ENCODE measurements around the gene P2RY14.
A peak's percentile ranks its signal among the peaks of the same experiment; 100 is the strongest.

P2RY14 gene

GRCh38 chr3:151300539-151300938, 22.2 kb upstream of the P2RY14 start:
- DNase-seq (ENCODE audit: low spot score) = no peak

- no peak for DNase-seq (ENCODE audit: low spot score)
Observed at GRCh38 chr3:151299006-151299405, 20.7 kb upstream of the P2RY14 start.

- DNase-seq (ENCODE audit: low spot score) = no peak
Observed at GRCh38 chr3:151297429-151297828, 19.1 kb upstream of the P2RY14 start.

GRCh38 chr3:151296226-151296625, 17.9 kb upstream of the P2RY14 start:
- DNase-seq (ENCODE audit: low spot score) = no peak

- DNase-seq (ENCODE audit: low spot score) = no peak
Observed at GRCh38 chr3:151293127-151293526, 14.8 kb upstream of the P2RY14 start.

- peak; percentile 54 for DNase-seq (ENCODE audit: low spot score)
Observed at GRCh38 chr3:151290673-151291072, 12.3 kb upstream of the P2RY14 start.

- no peak for DNase-seq (ENCODE audit: low spot score)
Observed at GRCh38 chr3:151289445-151289844, 11.1 kb upstream of the P2RY14 start.

GRCh38 chr3:151285940-151286339, 7.6 kb upstream of the P2RY14 start:
- no peak for DNase-seq (ENCODE audit: low spot score)

DNA sequence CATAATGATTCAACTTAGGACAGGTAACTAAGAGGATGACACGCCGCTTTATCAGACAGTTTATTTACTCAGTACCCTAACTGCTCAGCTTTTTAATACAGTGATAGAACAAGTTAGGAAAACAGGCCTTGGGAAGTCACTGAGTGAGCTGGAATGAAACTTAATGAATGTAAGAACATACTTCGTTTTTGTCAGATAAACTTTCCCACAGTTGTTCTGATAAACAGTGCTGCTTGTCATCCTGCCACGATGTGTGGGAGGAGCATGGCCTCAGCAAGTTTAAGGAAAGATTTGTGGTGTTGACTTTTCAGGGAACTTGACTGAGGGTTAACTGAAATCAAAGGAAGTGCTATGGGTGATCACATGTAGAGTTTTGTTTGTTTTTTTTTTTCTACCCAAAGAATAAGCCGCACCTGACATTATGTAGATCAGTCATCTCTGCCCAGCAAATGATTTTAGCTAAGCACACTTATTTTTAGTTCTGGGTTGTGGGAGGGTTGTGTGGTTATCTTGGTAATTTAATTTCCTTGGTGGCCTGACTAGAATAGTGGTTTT, 5.6 kb upstream of the P2RY14 start:
- DNase-seq (ENCODE audit: low spot score) = no peak

DNA sequence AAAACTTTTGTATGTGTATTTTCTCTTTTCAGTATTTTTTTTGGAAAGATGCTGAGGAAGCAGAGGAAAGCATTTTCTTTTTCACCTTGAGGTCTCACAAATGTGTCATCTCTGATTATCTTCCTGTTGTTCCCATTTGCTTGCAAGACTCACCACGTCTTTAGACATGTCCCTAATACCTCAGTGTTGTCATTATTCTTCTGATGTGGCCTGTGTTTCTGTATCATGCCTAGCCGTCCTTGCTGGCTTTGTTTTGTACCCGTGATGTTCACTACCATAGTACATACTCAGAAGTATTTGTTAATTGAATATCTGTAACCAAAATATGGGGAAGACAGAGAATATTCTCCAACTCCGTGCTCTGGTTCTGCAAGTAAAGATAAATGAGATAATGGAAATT, 5.0 kb upstream of the P2RY14 start:
- no peak for DNase-seq (ENCODE audit: low spot score)

- DNase-seq (ENCODE audit: low spot score) = peak; percentile 93
Observed at GRCh38 chr3:151282921-151283320, 4.6 kb upstream of the P2RY14 start.

DNA sequence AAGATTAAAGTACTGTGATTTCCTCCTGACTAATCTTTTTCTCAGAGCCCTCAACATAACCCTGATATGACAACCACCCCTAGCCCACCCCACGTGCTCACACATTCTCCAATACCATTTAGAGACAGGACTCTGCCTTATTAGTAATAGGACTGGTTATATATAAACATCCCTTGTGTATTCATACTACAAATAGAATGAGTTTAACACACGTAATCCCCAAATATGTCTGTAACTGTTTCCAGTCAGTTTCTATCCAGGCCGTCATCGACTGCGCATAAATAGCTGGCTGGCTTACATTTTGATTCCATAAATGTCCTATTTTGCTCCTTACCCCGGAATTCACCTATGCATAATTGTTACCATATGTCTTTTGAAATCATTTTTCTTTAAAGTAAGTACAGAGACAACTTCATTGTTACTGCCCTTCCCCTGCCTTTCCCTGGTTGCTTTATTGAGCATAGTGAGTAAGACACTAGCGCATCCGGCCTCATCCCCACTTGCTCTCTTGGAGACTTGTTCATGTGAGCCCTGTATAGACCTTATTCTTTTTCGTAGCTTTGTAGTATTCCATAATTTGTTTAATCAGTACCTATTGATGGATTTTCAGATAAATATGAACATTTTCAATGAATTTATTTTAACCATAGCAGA, 3.5 kb upstream of the P2RY14 start:
- DNase-seq (ENCODE audit: low spot score) = no peak

GRCh38 chr3:151276687-151277042, 1.7 kb downstream of the P2RY14 start:
- DNase-seq (ENCODE audit: low spot score) = no peak

DNA sequence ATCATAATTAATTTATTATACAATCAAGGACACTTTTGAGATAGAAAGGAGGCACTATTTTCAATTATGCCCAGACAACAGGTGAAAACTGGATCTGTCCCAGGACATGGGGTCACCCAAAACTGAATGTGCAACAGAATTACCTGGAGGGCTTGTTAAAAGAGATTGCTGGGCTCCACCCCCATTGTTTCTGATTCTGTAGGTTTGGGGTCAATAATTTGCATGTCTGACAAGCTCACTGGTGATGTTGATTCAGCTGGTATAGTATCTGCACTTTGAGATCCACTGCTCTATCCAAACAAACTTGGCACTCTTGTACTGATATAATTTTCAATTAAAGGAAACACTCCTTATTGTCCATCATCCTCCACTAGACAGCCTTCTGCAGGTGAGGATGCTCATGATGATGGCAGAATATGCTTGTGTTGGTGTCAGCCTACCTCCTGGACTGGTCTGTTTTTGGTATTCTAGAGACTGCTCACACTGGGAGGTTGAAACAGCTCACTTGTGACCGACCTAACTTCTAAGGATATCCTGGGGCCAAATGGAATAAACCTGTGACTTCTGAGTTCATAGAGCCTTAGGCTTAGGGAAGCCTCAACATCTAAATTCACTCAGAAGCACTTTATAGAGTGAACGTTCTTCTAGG, 2.2 kb downstream of the P2RY14 start:
- no peak for DNase-seq (ENCODE audit: low spot score)

GRCh38 chr3:151275091-151275490, 3.3 kb downstream of the P2RY14 start:
- no peak for DNase-seq (ENCODE audit: low spot score)

- DNase-seq (ENCODE audit: low spot score) = no peak
Observed at GRCh38 chr3:151269631-151270030, 8.7 kb downstream of the P2RY14 start.

- DNase-seq (ENCODE audit: low spot score) = no peak
Observed at GRCh38 chr3:151268267-151269235, 9.8 kb downstream of the P2RY14 start.

DNA sequence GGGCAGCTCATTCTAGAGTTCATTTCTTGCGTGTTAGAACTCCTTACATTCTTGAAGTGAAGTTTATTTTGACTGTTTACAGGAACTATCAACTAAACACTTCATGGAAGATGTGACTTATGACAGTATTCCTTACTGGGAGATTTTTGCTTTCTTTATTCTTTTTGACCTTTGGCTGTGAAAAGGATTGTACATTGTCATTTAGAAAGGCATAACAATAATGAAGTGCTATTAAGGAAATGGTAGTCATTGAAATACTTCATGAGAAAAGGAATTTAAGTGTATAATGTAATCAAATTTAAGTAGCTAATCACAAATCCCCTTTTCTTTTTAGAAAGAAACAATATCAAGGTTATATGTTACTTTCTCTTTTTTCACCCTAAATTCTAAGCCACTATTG, 11.3 kb downstream of the P2RY14 start:
- no peak for DNase-seq (ENCODE audit: low spot score)

GRCh38 chr3:151265866-151266265, 12.5 kb downstream of the P2RY14 start:
- DNase-seq (ENCODE audit: low spot score) = peak; percentile 67

DNA sequence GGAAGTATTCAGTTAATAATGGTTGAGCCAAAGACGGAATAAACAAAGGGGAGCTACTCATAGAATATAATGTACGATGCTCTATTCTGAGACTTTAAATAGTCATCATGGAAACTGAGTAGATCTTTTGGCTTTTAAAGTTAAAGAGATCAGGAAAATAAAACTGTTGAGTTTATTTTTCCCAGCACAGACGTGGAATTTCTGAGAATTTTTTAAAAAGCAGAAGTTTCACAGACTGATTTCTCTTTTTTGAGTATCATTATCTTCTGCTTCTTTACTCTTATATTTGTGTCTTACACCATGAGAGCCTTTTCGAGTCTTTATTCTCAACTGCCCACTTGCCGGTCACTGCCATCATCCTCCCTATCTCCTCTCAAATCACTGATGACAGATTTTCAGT, 13.2 kb downstream of the P2RY14 start:
- DNase-seq (ENCODE audit: low spot score) = no peak

DNA sequence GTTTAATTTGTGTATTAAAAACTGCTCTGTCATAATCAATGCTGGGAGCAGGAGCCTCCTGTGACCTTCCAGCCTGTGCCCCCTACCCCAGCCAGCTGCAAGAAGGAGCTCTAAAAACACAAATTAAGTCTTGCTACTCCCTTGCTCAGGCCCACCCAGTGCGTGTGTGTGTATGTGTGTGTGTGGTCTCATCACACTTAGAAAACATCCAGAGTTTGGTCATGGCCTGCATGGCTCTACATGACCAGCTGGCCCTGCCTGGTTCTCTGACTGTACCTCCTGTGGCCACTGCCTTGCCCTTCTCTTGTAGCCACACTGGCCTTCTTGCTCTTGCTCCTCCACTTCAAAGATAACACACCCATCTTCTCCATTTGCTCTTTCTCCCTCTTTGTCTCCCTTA, 13.7 kb downstream of the P2RY14 start:
- DNase-seq (ENCODE audit: low spot score) = no peak

DNA sequence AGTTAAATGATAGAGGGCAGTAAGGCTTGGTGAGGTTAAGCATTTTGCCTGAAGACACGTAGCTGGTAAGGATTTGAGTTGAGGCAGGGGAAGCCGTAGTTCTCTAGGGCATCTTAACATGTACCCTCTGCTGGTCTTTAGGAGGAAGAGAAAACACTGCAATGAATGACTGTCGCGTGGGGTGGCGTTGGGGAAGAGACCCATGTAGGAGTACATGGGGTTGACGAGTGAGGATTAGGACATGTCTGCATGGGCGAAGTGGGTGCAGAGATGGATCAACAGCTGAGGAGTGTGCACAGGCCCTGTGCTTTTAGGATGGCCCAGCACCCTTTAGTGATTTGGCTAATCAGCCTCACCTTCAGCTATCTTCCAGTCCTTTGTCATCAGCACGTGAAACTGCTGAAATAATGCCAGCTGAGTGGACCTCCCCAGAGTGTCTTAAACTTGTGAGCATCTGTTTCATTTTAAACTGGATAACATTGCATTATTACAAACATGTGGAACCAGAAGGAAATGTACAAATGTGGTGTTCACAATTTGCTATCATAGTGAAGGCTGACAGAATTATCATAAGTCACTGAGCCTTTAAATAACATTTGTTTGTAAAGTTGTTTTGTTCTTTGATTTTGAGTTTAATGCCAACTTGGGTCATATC, 15.3 kb downstream of the P2RY14 start:
- no peak for DNase-seq (ENCODE audit: low spot score)
